ENCODE data around the gene TANGO6.

Gene TANGO6

DNA sequence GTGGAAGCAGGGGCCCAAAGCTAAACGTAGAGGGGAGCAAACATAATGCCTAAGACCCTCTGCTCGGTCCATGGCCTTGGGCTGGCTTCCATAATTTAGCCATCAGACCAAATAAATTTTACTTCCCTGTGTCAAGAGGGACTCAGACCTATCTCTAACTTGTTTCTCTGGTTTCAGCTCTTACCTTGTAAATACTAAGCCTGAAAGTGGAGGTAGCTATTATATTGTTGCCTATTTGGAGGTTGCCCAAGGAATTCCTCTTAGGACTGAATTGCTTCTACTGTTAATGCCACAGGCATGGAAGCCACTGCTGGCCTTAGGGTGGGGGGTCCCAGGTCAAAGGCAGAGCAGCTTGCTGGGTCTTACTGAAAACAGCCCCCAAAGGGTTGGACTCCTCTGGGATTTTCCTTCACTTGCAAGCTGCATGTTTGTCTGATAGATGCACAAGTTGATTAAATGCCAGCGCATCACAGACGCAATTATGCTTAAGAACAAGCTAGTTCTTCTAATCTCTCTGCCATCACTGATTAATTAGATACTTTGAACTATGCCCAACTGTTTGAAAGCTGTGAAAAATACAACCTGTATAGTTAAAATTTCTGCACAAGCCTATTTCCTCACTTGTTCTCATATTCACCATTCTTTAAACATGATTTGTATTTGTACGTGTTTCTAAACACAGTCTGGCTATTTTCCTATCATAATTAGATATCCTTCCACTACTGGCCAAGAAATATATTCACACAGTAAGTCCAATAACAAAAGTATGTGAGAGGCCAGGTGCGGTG lies 194.2 kb downstream of the TANGO6 start:
- TF ChIP-seq, protein P1, sequence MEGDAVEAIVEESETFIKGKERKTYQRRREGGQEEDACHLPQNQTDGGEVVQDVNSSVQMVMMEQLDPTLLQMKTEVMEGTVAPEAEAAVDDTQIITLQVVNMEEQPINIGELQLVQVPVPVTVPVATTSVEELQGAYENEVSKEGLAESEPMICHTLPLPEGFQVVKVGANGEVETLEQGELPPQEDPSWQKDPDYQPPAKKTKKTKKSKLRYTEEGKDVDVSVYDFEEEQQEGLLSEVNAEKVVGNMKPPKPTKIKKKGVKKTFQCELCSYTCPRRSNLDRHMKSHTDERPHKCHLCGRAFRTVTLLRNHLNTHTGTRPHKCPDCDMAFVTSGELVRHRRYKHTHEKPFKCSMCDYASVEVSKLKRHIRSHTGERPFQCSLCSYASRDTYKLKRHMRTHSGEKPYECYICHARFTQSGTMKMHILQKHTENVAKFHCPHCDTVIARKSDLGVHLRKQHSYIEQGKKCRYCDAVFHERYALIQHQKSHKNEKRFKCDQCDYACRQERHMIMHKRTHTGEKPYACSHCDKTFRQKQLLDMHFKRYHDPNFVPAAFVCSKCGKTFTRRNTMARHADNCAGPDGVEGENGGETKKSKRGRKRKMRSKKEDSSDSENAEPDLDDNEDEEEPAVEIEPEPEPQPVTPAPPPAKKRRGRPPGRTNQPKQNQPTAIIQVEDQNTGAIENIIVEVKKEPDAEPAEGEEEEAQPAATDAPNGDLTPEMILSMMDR (IDR thresholded peaks at IDR 0.05; ENCODE audit: low read depth, low read length), result no peak
- Histone ChIP-seq H3K4me1 (no peaks in the 10 kb centered on the region), H3K27me3 (no peaks in the 10 kb centered on the region), H3K9me3 (no peaks in the 10 kb centered on the region), H3K4me3 (ENCODE audit: low read depth, low read length) (no peak overlapping the region), H3K36me3 (no peaks in the 10 kb centered on the region)
- no peak for DNase-seq

DNA sequence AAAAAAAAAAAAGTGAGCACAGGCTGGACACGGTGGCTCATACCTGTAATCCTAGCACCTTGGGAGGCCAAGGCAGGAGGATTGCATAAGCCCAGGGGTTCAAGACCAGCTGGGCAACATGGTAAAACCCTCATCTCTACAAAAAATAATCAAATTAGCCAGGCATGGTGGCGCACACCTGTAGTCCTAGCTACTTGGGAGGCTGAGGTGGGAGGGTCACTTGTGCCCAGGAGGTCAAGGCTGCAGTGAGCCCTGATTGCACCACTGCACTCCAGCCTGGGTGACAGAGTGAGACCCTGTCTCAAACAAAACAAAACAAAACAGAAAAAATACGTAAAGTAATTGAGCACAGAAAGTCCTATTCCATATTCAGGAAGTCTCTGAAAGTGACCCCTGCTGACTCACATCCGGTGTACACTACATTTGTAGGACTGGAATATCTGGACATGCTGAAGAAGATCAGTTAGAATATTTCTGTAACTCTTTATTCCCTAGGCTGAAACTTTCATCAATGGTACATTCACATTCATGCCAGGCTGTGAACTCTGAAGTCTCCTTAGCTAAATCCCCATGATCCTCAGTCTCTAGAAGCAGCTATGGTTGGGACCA lies 196.1 kb downstream of the TANGO6 start:
- H3K36me3 ChIP-seq, result no peaks in the 10 kb centered on the region
- no peak overlapping the region for H3K4me3 ChIP-seq (ENCODE audit: low read depth, low read length)
- no peaks in the 10 kb centered on the region for H3K9me3 ChIP-seq
- TF ChIP-seq, protein P1 (IDR thresholded peaks at IDR 0.05; ENCODE audit: low read depth, low read length), result no peak
- H3K27me3 ChIP-seq, result no peaks in the 10 kb centered on the region
- no peaks in the 10 kb centered on the region for H3K4me1 ChIP-seq
- DNase-seq, result no peak

DNA sequence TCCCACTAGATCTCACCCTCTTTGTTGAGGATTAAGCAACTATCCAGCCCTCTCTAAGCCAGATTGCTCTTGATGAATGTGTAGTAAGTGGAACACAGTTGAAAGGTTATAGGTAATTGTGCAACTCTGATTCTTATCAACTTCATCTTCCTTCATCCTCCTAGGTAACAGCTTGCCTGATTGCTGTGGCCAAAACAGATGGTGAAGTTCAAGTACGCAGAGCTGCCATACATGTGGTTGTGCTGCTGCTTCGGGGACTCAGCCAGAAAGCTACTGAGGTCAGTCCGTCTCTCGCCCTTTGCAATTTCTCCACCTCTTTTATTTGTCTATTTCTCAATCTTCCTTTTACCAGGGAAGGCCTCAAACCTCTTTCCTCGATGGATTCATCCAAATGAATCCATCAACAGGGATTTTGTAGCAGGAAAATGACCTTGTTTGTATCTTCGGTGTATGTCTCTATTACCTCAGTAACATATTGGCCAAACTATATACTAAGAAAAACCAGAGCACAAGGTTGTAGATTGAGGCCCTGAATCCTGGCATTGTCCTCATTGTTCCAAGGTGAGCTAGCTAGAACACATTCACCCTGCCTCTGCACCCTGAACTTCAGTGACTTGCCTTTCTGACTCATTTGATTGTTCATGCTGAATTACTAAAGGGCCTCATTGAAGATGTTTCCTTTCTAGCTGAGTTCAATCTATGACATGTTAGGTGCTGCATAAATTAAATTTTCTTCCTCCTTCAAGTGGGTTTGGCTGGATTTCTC lies 197.0 kb downstream of the TANGO6 start:
- Histone ChIP-seq H3K4me1 (no peaks in the 10 kb centered on the region), H3K4me3 (ENCODE audit: low read depth, low read length) (no peak overlapping the region), H3K36me3 (no peaks in the 10 kb centered on the region), H3K9me3 (no peaks in the 10 kb centered on the region), H3K27me3 (no peaks in the 10 kb centered on the region)
- no peak for DNase-seq
- TF ChIP-seq, protein P1 (IDR thresholded peaks at IDR 0.05; ENCODE audit: low read depth, low read length), result no peak

DNA sequence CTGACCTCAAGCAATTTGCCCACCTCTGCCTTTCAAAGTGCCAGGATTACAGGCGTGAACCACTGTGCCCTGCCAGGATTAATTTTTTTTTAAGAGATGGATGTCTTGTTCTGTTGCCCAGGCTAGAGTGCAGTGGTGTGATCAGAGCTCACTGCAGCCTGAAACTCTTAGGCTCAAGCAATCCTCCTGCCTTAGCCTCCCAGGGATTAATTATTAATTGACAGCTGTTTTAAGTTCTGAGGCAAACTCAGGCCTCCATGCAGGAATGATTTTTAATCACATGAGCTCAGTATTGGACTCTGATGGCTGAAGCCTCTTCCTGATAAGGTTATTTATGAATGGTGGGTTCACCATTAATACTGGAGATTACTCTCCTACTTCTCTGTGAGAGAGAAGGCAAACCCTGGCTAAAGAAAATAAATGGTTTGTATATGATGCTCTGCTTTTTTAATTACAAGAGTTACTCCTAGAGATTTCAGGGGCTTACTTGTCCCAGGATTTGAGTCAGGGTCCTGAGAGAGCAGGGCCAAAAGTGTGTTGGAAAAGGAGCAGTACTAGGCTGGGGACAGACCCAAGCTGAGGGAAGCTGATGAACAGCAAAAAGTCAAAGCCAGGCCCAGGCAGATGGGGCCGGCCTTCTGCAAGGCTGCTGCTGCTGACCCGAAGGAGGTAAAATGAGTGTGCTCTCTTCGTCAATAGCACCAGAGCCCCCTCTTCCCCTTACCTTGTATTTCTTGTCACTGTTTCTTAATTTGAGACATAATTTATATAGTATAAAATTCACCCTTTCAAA lies 205.2 kb downstream of the TANGO6 start:
- TF ChIP-seq, protein P1 (IDR thresholded peaks at IDR 0.05; ENCODE audit: low read depth, low read length), result no peak
- DNase-seq, result no peak
- H3K4me3 ChIP-seq (ENCODE audit: low read depth, low read length), result no peak overlapping the region
- no peaks in the 10 kb centered on the region for H3K36me3 ChIP-seq
- H3K27me3 ChIP-seq, result no peaks in the 10 kb centered on the region
- H3K9me3 ChIP-seq, result no peaks in the 10 kb centered on the region
- no peaks in the 10 kb centered on the region for H3K4me1 ChIP-seq

DNA sequence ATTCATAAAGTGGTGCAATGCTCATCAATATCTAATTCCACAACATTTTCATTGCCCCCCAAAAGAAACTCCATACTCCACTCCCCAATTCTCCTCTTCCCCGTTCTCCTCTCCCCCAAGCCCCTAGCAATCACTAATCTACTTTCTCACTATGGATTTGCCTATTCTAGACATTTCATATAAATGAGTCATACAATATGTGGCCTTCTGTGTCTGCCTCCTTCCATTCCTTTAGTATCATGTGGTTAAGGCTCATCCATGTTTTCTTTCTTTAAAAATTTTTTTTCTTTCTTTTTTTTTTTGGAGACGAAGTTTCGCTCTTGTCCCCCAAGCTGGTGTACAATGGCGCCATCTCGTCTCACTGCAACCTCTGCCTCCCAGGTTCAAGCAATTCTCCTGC lies 205.8 kb downstream of the TANGO6 start:
- TF ChIP-seq, protein P1 (IDR thresholded peaks at IDR 0.05; ENCODE audit: low read depth, low read length), result no peak
- H3K4me1 ChIP-seq, result no peaks in the 10 kb centered on the region
- no peaks in the 10 kb centered on the region for H3K36me3 ChIP-seq
- H3K27me3 ChIP-seq, result no peaks in the 10 kb centered on the region
- H3K9me3 ChIP-seq, result no peaks in the 10 kb centered on the region
- no peak for DNase-seq
- no peak overlapping the region for H3K4me3 ChIP-seq (ENCODE audit: low read depth, low read length)

Measured in BE2C (cell line).